K562 (cell line): ENCODE results near the gene CENPN. TPM values are rescaled to one million over a fixed set of nuclear protein-coding genes. Genes with fewer than 3 reads are reported as not detected.

ENCODE experiments used
- CHD7 ChIP-seq: fragments of 200-600 bp; sonication (generic); IDR thresholded peaks from one replicate; pipeline ENCODE4 v1.6.1; 2012; ENCODE audit warnings: mild to moderate bottlenecking, low read depth, low read length, inconsistent platforms
- SLC30A9 ChIP-seq: fragments of 250-450 bp; sonication (Bioruptor Pico); IDR thresholded peaks from 2 replicates; pipeline ENCODE4 v1.8.0; 2022; ENCODE audit warnings: mild to moderate bottlenecking, moderate library complexity
- SMARCE1 ChIP-seq: fragments of 450-650 bp; IDR thresholded peaks from 2 replicates; pipeline ENCODE4 v1.7.1; 2016; ENCODE audit warnings: mild to moderate bottlenecking
- SP1 ChIP-seq: sonication (generic); formaldehyde crosslinking; IDR thresholded peaks from 2 replicates; pipeline ENCODE4 v1.8.1; 2022; ENCODE audit warnings: mild to moderate bottlenecking, missing genetic modification reagents
- STAT6 ChIP-seq: sonication (generic); formaldehyde crosslinking; IDR thresholded peaks from 2 replicates; pipeline ENCODE4 v1.8.1; 2023; ENCODE audit warnings: mild to moderate bottlenecking, missing genetic modification reagents
- ZNF316 ChIP-seq: fragments of 450-650 bp; IDR thresholded peaks from 2 replicates; pipeline ENCODE4 v1.6.1; 2016
- ZNF512 ChIP-seq: IDR thresholded peaks from 2 replicates; pipeline ENCODE4 v1.6.1; 2016; ENCODE audit warnings: missing genetic modification characterization, missing compliant biosample characterization
- ZNF644 ChIP-seq: fragments of 200-800 bp; sonication (Bioruptor generic); IDR thresholded peaks from 2 replicates; pipeline ENCODE4 v1.6.1; 2016; ENCODE audit warnings: low read depth, missing genetic modification characterization, missing compliant biosample characterization
- polyA plus RNA-seq, 8 experiments: library from polyadenylated mRNA; depleted of rRNA in 4 of 8; stranded (reverse) in 5 of 8; unstranded in 3 of 8; fragments of >200 nt; fragmentation: Nextera tagmentation in 2 of 8; fragmentation: Illumina TruSeq in 1 of 8; extraction: Ambion mirVana in 2 of 8; extraction: Trizol in 1 of 8; gene quantifications; 2 replicates each; pipeline versions ENCODE4 v1.2.1 to v1.2.3, GENCODE V29; 2011 to 2014; ENCODE audit warnings: inconsistent platforms in 1 of 8, missing spikeins in 1 of 8
- total RNA-seq, 7 experiments: library from RNA; depleted of rRNA in 6 of 7; stranded (reverse); fragments of >200 nt in 6 of 7; fragmentation: Illumina TruSeq in 2 of 7; extraction: Trizol in 2 of 7; gene quantifications; 2 replicates each; pipeline versions ENCODE4 v1.2.1 to v1.2.3, GENCODE V29; 2011 to 2021; ENCODE audit warnings: low replicate concordance in 1 of 7
- TF ChIP-seq, protein P1 (sequence below): fragments of 450-650 bp; IDR thresholded peaks from 2 replicates; pipeline ENCODE4 v1.6.1; 2016
- TF ChIP-seq, protein P2 (sequence below): fragments of 250-450 bp; sonication (Bioruptor Pico); IDR thresholded peaks from 2 replicates; pipeline ENCODE4 v1.8.0; 2022; ENCODE audit warnings: moderate library complexity, mild to moderate bottlenecking, inconsistent platforms

Gene CENPN
- total and polyA plus RNA-seq, 9 of the 15 experiments (the other 6 are each of a cell fraction or from before 2014, with no cell fraction given), result 92.3 to 384 (median 140) TPM

GRCh38 chr16:80993307-80993706 is 13.7 kb upstream of the CENPN start (continued):
- TF ChIP-seq STAT6 (CRISPR knock-in tag), result no peak
- TF ChIP-seq, protein P1, sequence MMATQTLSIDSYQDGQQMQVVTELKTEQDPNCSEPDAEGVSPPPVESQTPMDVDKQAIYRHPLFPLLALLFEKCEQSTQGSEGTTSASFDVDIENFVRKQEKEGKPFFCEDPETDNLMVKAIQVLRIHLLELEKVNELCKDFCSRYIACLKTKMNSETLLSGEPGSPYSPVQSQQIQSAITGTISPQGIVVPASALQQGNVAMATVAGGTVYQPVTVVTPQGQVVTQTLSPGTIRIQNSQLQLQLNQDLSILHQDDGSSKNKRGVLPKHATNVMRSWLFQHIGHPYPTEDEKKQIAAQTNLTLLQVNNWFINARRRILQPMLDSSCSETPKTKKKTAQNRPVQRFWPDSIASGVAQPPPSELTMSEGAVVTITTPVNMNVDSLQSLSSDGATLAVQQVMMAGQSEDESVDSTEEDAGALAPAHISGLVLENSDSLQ, result no peak
- TF ChIP-seq CHD7, result no peak
- TF ChIP-seq ZNF644 (tag), result no peak
- TF ChIP-seq SLC30A9, result no peak
- TF ChIP-seq ZNF316, result no peak
- no peak for TF ChIP-seq ZNF512
- peak; percentile 81 for TF ChIP-seq SMARCE1
- TF ChIP-seq, protein P2, sequence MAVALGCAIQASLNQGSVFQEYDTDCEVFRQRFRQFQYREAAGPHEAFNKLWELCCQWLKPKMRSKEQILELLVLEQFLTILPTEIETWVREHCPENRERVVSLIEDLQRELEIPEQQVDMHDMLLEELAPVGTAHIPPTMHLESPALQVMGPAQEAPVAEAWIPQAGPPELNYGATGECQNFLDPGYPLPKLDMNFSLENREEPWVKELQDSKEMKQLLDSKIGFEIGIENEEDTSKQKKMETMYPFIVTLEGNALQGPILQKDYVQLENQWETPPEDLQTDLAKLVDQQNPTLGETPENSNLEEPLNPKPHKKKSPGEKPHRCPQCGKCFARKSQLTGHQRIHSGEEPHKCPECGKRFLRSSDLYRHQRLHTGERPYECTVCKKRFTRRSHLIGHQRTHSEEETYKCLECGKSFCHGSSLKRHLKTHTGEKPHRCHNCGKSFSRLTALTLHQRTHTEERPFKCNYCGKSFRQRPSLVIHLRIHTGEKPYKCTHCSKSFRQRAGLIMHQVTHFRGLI (CRISPR knock-in tag), result no peak
- no peak for TF ChIP-seq SP1
